Muscle of leg (tissue), 11 donors: ENCODE data around the gene TEX51. TPM values are rescaled to one million over a fixed set of nuclear protein-coding genes. Genes with fewer than 3 reads are reported as not detected.

Experiments
- DNase-seq: peaks from one replicate; pipeline ENCODE4 v3.0.0; 2013
- H3K27ac ChIP-seq: one replicate; pipeline ENCODE4 v1.5.1; 2013; ENCODE audit warnings: mild to moderate bottlenecking, low read length, control low read depth
- H3K27me3 ChIP-seq: one replicate; pipeline ENCODE4 v1.6.1; 2013; ENCODE audit warnings: low read length; ENCODE audit not compliant: control insufficient read depth, insufficient read depth
- H3K36me3 ChIP-seq: one replicate; pipeline ENCODE4 v1.6.1; 2013; ENCODE audit warnings: low read length; ENCODE audit not compliant: control insufficient read depth, insufficient read depth
- H3K4me1 ChIP-seq: one replicate; pipeline ENCODE4 v1.6.1; 2013; ENCODE audit warnings: low read length; ENCODE audit not compliant: control insufficient read depth, insufficient read depth
- H3K4me3 ChIP-seq: one replicate; pipeline ENCODE4 v1.5.1; 2013; ENCODE audit warnings: low read length, control low read depth
- H3K9me3 ChIP-seq: replicated peaks from 2 replicates; pipeline ENCODE4 v1.6.1; 2013; ENCODE audit warnings: low read depth, low read length; ENCODE audit not compliant: control insufficient read depth
- WGBS: methylation state at CpG from one replicate; pipeline ENCODE4 v1.1.5; 2013; ENCODE audit warnings: missing lambda C conversion rate; ENCODE audit not compliant: insufficient coverage; 5-methylcytosine and 5-hydroxymethylcytosine counted together
- polyA plus RNA-seq, 8 donors: library from polyadenylated mRNA; unstranded; fragments of 120-200 nt; gene quantifications; one replicate each; pipeline versions ENCODE4 v1.2.1 to v1.2.3, GENCODE V29; 2013; ENCODE audit warnings: inconsistent platforms in 1 of 8, low replicate concordance in 1 of 8; ENCODE audit not compliant: insufficient read length in 8 of 8, insufficient read depth in 1 of 8
- total RNA-seq: library from RNA; stranded (reverse); fragments of 120-200 nt; gene quantifications from one replicate; pipeline ENCODE4 v1.2.4, GENCODE V29; 2013

The TEX51 gene
- total and polyA plus RNA-seq, 9 donors = not detected

DNA sequence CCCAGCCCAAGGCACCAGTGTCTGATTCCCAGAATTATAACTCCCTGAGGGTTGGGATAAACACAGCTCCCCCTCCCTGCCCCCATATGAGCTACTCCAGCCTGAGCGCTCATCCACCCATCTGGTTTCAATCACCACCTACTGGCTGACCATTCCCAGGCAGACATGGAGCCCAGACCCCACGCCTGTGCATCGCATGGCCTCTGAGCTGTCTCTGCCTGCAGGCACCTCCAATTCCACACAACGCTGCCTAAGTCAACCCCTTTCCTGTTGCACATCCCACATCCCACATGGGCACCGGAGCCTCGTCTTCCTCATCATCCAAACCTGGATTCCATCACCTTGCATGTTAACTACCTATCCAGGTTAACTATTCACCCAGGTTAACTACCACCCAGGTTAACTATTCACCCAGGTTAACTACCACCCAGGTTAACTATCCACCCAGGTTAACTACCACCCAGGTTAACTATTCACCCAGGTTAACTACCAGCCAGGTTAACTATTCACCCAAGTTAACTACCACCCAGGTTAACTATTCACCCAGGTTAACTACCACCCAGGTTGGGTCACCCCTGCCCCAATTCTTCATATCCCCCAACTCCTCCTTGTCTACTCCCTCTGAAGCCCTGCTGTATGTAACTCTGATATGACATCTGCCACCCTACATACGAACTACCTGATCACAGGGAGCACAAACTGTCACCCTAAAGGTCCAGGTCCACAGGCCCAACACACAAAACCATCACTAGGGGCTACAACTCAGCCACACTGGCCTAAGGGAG lies 47.8 kb downstream of the TEX51 start:
- H3K9me3 ChIP-seq = peaks cover 3% of the 10 kb centered on the region
- no peak overlapping the region for H3K4me3 ChIP-seq
- H3K27ac ChIP-seq = no peak overlapping the region
- 41% methylated on average over 6 of the region's 7 CpGs for WGBS
- peaks cover 13% of the 10 kb centered on the region for H3K4me1 ChIP-seq
- peak; percentile 43 for DNase-seq
- no peaks in the 10 kb centered on the region for H3K27me3 ChIP-seq
- H3K36me3 ChIP-seq = no peaks in the 10 kb centered on the region

DNA sequence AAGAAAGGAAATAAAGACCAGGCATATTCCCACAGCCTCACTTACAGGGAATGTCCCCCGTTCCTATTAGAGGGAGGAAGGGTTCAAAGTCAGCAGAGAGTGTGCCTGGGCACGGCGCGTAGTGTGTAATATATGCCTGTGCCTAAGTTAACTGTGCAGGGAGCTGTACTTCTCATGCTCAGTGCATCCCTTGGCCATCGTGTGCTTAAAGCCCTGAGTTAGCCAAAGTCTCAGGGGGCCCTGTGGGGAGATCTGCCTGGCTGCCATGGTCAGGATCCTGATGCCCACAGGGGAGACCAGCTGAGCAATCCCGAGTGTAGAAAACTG lies 48.4 kb downstream of the TEX51 start:
- Histone ChIP-seq H3K9me3 (peaks cover 3% of the 10 kb centered on the region), H3K27ac (no peak overlapping the region), H3K4me3 (no peak overlapping the region), H3K27me3 (no peaks in the 10 kb centered on the region), H3K4me1 (peaks cover 13% of the 10 kb centered on the region), H3K36me3 (no peaks in the 10 kb centered on the region)
- 83% methylated on average over 4 of the region's 6 CpGs for WGBS
- DNase-seq = no peak

DNA sequence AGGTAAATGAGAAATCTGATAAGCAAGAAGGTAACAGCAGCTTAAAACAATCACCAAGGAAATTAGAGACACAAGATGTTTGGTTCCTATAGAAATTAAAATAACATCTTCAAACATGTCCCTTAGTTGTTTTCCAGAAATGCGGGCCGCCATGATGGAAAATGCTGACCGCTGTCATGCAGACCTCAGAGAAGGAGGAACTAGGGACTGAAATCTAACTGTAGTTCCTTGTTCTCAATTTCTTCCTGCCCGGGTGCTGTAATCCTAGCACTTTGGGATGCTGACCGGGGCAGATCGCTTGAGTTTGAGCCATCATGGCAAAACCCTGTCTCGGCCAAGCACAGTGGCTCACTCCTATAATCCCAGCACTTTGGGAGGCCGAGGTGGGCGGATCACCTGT lies 51.1 kb downstream of the TEX51 start:
- no peaks in the 10 kb centered on the region for H3K36me3 ChIP-seq
- no peaks in the 10 kb centered on the region for H3K9me3 ChIP-seq
- 84% methylated on average over 8 of the region's 9 CpGs for WGBS
- H3K4me3 ChIP-seq = no peak overlapping the region
- no peak overlapping the region for H3K27ac ChIP-seq
- H3K4me1 ChIP-seq = peaks cover 13% of the 10 kb centered on the region
- DNase-seq = peak; percentile 36
- H3K27me3 ChIP-seq = no peaks in the 10 kb centered on the region

DNA sequence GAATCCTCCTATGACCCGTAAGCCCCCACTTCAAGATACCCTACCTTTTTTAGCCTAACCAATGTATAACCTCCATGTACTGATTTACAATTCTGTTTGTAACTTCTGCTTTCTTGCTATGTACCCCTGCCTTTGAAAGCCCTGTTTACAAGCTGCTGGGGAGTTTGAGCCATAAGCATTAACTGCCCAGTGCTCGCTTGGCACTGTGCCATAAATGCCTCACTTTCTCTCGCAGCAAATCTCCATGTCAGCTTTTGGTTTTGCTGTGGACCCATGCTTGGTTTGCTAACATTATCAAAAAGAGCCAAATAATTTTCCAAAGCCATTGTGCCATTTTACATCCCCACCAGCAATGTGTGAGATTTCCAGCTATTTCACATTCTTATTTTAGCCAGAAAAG lies 51.8 kb downstream of the TEX51 start:
- DNase-seq = no peak
- no peaks in the 10 kb centered on the region for H3K9me3 ChIP-seq
- no peak overlapping the region for H3K27ac ChIP-seq
- H3K4me1 ChIP-seq = peaks cover 9% of the 10 kb centered on the region
- H3K27me3 ChIP-seq = no peaks in the 10 kb centered on the region
- no peaks in the 10 kb centered on the region for H3K36me3 ChIP-seq
- WGBS = 81% methylated on average over 3 of the region's 3 CpGs
- H3K4me3 ChIP-seq = no peak overlapping the region

Other genes starting within 250 kb of the TEX51 start
- 116 TPM for gene GYPC, start 242.7 kb upstream of the TEX51 start, total RNA-seq
- 100 to 1,000 TPM; 101 to 123 (median 115) TPM for gene GYPC, start 242.7 kb upstream of the TEX51 start, polyA plus RNA-seq
- gene BIN1, start 208.3 kb downstream of the TEX51 start, total RNA-seq = 725 TPM
- 100 to 1,000 TPM; 556 to 946 (median 849) TPM for gene BIN1, start 208.3 kb downstream of the TEX51 start, polyA plus RNA-seq